AG04449 (cell line): Measurements from ENCODE around the gene CIC.

Source experiments
- CTCF ChIA-PET: fragments of 350-600 bp; formaldehyde crosslinking; extraction: SDS; loops from one replicate; lab custom pipeline; 2021; ENCODE audit warnings: antibody characterized with exemption; lab: Yijun Ruan, JAX
- POLR2A ChIA-PET: fragments of 400-600, 350-600 bp; formaldehyde crosslinking; extraction: SDS; loops from one replicate; lab custom pipeline; 2020; ENCODE audit warnings: antibody characterized with exemption, inconsistent platforms; lab: Yijun Ruan, JAX
- DNase-seq: peaks from one replicate; pipeline ENCODE4 v3.0.0-alpha.2; 2010; ENCODE audit warnings: low read depth, low spot score
- H3K4me3 ChIP-seq: 2 replicates; pipeline ENCODE4 v1.5.1; 2011; ENCODE audit warnings: low read depth, mild to moderate bottlenecking, control low read depth, low read length
- CTCF ChIP-seq: IDR thresholded peaks from one replicate; pipeline ENCODE4 v1.5.1; 2011; ENCODE audit warnings: mild to moderate bottlenecking, moderate library complexity, low read length, control low read depth, inconsistent platforms; ENCODE audit not compliant: insufficient read depth; ENCODE audit errors: missing control alignments

Gene CIC

GRCh38 chr19:42343344-42344110, 74.5 kb downstream of the CIC start:
- CTCF ChIA-PET = interaction anchor here (1.2 to 1.4 kb wide), 3 partner anchors 12 to 29 kb away, joined by 3 to 7 read pairs (median 4); no protein-coding TSS in a partner anchor
- POLR2A ChIA-PET = no interaction called here
- DNase-seq = no peak
- TF ChIP-seq CTCF = no peak
- H3K4me3 ChIP-seq = no peak overlapping the region

DNA sequence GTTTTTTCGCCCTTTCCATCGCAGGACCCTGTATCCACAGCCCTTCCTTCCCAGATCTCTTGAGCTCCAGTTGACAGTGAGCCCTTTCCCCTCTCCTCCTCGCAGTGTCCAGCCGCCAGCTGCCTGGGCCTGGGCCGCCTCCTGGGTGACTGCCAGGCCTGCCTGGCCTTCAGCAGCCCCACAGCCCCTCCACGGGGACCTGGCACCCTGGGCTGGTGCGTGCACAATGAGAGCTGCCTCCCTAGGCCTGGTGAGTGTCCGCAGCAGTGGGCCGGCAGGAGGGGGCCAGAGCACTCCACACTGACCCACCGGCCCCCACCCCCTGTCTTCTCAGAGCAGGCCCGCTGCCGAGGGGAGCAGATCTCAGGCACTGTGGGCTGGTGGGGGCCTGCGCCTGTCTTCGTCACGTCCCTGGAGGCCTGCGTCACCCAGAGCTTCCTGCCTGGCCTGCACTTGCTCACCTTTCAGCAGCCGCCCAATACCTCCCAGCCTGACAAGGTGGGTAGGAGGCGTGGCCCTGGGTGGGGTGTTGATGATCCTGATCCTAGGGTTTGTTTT, 75.4 kb downstream of the CIC start:
- H3K4me3 ChIP-seq = no peak overlapping the region
- no peak for TF ChIP-seq CTCF
- DNase-seq = no peak
- POLR2A ChIA-PET = no interaction called here
- CTCF ChIA-PET = interaction anchor here (1.1 kb wide), 1 partner anchor 185 kb away, joined by 3 read pairs; no protein-coding TSS in a partner anchor
